HG02981 (cell line): ENCODE results near the gene OTOF.
A peak's percentile ranks its signal among the peaks of the same experiment; 100 is the strongest.

Experiments used
- ATAC-seq: cut with Tn5 transposase; IDR thresholded peaks from one replicate; pipeline ENCODE4 v1.9.1; 2021; ENCODE audit warnings: mild to moderate bottlenecking, moderate library complexity; ENCODE audit not compliant: unreplicated experiment

The OTOF gene

DNA sequence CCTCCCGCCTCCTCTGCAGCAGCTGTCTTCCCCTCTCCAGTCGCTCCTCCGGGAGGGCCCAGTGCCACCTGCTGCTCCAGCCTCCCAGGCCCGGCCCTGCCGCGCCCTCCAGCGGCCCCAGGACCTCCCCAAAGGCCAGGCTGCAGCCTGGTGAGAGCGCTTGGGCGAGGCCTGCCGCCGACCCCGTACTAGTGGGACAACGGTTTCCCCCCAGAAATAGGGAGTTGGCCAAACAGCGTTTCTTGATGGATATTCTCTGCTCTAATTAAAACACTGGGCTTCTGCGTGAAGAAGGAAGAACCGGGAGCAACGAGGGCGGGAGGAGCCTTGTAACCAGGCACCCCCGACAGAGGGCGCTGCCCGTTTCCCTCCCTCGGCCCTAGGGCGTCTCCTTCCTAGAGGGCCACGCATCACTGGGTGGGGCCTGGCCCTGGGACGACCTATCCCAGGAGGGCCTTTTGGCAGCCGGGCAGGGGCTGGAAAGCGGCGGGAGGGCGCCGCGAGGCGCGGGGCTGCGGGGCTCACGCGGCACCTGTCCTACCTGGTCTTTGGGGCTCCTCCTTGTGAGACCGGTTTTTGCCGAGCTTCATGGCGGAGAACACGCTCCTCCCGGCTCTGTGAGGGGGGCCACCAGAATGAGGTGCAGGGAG lies 25.4 kb upstream of the OTOF start:
- ATAC-seq, result peak; percentile 63

DNA sequence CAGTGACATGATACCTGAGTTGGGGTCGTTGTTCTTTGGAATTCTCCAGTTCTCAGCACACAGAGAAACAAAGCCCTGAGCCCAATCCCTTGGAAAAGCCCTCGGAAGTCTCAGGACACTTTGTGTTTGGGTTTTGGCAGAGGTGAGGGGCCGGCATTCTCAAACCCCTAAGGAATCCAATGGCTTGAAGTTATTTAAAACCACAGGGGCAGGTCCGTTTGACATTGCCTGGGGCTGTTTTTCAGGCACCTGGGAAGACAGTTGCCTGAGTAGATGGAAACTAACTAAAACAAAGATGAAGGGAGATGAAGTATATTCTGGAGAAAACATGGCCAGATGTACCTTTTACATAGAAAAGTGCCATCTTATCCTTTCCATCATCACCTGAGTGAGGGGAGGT lies 22.5 kb upstream of the OTOF start:
- no peak for ATAC-seq

DNA sequence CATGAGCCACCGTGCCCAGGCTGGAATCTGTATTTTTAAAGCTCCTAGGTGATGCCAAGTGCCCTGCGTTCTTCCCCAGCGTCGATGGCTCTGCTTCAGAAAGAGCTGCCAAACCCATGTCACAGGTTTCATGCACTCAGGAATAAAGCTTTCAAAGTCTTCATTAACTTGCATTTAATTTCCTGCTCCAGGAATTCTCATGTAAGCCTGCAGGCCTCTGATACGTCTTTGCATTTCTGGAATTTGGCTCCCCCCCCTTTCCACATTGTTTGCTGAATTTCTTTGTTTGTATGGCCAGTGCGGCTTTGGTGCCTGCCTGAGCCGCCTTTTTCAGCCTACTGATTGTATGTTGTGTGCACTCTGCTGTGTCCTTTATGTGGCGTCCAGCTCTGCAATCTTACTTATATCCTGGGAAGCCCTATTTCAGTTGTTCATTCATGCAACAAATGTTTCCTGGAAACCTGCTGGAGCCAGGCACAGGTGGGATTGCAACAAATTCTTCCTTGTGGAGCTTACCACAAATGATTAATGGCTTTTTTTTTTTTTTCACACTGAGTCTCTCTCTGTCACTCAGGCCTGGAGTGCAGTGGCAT lies 17.9 kb upstream of the OTOF start:
- no peak for ATAC-seq

DNA sequence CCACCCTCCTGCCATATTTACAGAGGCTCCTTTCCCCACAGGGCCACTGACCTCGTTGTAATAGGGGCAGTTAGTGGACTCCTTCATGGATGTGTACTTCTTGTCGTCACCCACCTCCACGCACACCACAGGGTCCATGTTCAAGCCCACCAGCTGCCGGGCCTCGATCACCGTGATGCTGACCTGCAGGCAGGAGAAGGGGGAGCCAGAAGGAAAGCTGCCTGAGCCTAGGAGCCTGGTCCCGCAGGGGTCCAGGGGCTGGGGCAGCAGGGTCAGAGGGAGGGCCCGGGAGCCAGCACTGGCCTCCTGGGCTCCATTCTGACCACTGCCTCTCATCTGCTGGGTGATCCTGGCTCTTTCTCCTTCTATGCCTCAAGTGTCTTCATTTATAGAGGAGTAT lies 17.0 kb upstream of the OTOF start:
- no peak for ATAC-seq

DNA sequence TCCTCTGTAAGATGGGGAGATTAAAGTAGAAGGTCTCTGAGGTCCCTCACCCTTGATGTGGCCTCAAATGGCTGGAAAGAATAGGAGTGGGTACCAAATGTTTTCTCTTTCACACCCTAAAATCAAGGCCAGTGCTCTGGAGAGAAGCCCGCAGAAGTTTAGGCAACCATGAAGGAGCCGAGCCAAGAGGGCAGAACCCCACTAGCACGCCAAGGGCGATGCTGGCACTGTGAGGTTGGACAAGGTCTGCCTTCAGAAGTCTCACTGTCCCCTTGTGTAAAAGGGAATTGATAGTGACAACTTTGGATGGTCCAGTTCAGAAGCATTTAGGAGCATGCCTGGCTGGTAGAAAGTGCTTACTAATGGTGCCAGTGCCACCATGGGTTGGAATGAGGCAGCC lies 16.3 kb upstream of the OTOF start:
- ATAC-seq, result no peak

DNA sequence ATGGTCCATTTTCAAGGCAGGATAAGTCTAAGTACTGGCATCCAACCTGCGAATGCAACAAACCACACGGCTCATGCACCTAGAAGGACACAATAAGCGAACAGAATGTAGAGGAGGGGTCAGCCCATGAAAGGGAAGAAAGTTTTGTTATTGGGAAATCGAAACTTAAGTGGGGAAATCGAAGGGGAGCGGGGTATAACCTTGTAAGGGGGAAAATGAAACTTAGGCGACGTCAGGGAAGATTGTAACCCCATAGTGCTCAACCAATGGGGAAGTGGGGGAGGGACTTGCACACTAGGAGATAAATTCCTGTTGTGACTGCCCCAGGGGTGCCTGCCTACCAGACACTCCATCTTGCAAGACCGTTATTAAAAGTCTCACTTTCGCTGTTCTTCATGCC lies 15.6 kb upstream of the OTOF start:
- ATAC-seq, result no peak

DNA sequence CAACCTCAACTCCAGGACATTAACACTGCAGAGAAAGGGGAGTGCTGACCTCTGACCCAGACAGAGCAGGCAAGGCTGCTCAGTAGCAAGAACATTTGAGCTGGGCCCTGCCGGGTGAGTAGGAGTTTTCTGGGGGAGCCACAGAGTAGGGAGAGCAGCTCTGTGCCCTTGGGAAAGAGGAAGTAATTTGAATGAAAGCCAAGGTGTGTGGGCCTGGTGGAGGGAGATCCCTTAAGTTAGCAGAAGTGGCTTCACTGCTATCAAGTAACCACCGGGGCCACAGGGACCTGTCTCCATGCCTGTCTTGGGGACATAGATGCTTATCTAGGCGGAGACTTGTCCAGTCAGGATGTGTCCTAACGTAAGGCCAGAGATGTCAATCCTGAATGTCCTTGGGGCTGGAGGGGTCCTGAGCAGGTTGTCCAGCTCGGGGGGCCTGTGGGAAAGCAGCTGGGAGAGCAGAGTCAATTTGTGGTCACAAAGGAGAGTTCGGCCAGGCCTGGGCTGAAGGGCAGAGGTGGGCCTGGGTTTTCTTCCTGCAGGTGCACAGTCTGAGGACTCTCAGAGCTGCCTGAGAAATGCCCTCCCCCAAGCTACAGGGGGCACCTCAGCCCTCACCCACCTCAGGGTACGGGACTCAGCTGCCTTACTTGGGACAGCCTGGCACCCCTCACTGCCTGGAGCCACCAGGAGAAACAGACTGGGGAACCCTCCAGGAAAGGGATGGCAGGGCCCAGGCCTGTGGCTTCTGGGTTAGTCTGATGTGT lies 15.0 kb upstream of the OTOF start:
- ATAC-seq, result no peak

DNA sequence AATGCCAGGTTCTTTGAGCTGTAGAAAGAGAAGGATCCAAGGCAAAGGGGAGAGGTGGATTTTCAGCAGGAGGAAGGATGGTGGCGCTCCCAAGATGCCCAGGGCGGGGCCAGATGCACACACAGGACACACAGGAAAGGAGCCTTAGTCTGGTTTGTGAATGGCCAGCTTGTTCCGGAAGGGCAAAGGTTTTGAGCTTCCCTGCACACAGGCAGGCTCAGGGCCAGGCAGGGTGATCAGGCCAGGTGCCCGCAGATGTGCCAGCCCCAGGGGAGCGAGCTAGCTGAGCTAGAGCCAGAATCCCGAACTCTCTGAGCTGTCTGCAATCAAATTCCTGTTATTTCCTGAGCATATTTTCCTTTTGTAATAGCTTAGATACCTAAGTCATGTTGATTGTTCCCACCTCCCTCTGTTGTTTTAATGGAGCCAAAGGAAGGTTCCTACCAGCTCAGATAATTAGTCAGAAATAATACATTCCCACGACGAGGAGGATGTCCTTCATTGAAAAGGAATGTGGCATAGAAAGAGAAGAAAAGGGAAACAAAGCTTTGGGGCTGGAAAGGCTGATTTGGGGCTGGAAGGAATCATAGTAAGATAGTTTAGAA lies 13.7 kb upstream of the OTOF start:
- ATAC-seq, result no peak

DNA sequence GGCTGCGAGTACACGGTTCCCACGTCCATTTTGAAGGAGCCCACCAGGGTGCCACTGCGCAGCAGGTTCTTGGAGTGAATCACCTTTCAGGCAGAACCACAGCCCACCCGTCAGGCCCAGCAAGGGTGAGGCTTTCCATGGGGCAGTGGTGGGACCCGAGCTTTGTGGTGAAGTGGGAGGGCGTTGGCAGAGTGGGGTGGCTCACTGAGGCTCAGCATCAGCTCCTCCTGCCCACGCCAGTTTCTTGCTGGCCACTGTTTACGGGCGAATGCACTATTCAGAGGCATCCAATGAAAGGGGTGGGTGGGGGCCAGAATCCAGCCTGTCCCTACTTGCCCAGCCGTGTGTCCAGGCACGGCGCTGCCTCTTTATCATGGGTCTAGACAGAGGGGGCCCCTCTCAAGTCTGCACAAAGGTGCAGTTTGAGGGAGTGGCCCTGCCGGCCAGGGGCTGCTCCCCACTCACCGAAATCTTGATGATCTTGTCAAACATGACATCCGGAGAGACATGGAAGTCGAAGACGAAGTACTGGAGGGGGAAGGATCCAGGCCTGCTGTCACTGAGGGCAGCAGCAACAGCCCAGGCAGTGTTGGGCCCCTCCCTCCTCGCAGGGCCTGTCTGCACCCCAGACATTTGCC lies 11.4 kb upstream of the OTOF start:
- no peak for ATAC-seq

DNA sequence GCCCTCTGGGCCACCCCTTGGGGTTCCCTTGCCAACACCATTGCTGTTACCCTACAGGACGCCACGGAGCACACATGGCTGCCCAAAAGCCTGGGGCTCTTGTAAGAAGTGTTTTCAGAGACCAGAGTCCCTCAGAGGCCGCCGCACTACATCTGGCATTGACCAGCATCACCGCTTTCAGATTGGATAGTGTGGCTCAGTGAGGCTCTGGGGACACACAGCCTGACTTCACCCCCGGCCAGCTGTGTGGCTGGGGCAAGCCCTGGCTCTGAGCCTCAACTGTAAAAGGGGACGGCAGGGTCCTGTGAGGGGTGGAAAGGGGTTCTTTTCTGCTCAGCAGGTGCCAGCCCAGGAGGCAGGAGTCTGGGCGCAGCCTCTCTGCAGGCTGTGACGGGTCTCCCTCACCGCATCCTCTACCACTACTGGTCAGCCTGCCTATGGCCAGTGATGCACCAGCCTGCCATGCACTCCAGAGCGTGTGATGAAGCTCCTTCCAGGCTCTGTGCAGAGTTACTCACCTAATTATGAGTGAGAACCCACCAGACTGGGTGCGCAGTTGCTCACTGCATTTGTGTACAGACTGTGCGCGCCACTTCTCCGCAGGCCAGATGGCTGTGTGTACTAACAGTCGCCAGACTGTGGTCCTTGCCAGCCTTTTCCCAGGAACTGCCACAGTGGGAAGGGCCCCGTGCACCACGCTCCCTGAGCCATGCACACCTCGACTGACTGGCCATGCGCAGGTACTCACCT lies 10.7 kb upstream of the OTOF start:
- no peak for ATAC-seq

DNA sequence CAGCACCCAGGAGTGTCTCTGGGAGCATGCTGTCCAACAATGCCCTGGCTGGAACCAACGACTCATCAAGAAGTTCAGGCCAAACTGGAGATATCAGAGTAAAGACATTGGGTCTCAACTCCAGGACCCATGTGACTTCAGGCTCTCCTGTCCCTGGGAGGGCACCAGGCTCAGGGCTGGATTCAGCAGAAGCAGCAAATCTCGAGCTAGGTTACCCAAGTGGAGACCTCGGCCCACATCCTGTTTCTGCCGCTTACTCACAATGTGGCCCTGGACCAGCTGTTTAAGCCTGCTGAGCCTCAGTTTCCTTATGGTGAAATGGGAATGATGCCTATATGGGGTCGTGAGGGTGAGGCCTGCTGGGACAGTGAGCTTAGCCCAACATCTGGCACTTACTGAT lies 9.3 kb upstream of the OTOF start:
- no peak for ATAC-seq

DNA sequence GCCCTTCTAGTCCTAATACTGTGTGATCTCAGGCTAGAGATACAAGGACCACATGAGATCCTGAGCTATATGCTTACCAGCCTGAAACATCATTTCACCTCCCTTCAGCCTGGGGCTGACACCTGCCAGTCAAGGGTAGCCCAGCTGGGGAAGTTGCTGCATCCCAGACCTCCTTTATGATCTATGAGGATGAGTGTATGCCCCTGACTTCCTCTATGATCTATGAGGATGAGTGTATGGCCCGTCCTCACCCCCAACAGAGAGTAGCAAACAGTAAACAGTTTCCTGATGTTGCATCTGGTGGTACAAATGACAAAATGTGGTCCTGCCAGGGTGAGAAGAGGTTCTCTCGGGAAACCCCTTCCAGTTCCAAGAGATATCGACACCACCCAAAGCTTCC lies 8.9 kb upstream of the OTOF start:
- no peak for ATAC-seq

DNA sequence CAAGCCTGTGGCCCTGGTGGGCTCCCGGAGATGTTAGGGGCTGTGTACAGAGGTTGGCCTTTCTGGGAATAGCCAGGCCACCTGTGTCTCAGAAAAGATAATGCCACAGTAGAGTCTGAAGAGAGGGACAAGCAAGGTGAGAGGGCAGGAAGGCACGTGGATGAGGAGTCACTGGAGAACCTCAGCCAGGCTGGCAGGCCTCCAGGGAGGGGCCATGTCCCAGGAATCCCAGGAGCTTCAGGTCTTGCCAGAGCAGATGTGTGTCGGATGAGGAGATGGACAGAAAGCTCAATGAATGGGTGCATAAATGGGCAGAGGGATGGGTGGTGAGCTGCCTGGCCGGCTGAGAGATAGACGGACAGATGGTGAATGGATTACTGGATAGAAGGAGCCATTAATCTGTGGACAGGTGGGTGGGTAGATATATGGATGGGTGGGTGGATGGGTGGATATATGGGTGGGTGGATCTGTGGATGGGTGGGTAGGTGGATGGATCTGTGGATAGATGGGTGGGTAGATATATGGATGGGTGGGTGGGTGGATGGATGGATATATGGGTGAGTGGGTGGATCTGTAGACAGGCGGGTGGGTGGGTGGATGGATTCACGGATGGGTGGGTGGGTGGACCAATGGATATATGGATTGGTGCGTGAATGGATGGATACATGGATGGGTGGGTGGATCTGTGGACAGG lies 7.9 kb upstream of the OTOF start:
- no peak for ATAC-seq

DNA sequence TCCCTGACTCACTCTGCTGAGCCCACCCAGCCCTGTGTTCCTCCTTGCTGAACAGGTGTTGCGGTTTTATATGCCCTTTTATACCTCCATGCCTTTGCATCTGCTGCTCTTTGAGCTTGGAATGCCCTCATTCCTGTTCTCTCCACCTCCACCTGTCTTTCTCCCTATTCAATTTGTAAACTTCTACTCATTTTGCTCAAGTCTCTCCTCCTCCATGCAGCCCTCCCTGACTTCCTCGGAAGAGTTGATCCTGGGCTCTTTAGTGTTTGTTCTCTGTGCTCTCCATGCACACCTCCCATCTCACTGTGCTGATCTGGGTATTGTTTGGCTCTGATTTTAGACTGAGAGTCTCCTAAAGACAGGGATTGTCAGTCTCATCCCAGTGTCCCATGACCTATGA lies 7.2 kb upstream of the OTOF start:
- no peak for ATAC-seq

DNA sequence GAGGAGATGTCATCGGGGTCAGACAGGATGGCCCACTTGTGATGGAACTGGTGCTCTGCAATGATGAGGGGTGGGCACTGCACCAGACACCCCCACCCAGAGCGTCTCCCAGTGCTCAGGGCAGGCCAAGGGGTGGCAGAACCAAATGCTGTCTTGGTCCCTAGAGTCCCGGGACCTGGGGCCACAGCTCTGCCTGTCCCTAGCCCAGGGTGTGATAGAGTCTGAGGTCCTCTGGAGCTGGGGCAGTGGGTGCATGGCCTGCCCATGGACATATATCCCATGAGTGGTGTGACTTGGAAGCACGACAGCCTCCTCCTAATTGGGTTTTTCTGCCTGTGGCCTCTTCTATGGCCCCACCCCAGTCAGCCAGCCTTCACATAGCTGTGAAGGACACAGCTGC lies 6.7 kb upstream of the OTOF start:
- ATAC-seq, result no peak

DNA sequence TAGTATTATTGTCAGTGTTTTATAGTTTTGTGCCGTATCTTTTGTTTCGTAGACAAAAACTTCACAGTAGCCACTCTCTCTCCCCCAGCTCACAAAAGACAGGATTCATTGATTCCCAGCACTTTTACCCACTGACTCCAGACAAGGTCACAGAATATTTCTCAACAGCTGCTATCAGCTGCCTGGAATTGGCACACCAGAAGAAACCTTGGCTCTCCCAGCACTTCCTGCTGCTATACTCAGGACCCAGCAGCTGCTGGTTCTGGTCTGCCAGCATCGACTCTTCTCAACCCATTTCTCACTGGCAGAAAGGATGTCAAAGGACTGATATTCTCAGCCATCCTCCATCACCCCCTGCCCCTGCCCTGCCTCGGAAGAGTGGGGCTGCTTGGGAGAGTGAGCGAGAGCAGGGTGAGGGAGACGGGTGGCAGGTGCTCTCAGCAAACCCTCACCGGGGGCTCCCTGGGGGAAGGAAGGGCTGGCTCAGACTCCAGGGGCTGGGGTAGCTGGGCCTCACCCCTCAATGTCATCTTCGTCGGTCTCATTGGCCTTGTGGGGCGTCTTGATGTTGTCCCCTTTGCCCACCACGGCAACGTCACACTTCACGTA lies 6.1 kb upstream of the OTOF start:
- ATAC-seq, result no peak

DNA sequence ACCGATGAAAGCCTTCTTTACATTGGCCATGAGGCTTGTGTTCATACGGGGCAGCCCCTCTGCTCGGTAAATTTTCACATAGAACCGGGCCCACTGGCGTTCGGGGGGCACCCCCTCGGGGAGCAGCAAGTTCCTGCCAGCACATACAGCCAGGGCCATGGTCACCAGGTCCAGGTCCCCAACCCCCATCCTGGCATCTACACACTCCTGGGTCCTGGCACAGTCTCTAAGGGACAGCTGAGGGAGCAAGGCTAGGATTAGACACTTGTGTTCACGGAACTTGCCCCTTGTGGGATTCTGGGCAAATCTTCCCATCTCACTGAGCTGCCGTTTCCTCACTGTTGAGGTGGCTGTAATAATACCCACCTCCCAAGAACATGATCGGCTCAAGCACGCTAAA lies 5.6 kb upstream of the OTOF start:
- no peak for ATAC-seq

DNA sequence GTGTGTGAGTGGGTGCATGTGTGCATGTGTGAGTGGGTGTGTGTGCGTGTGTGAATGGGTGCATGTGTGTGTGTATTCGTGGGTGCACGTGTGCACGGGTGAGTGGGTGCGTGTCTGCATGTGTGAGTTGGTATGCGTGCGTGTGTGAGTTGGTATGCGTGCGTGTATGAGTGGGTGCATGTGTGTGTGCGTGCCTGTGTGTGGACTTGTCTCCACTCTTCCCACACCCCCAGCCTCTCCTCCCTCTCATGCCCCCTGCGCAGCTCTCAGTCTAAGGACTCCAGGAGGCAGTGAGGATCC lies 5.1 kb upstream of the OTOF start:
- ATAC-seq, result no peak

DNA sequence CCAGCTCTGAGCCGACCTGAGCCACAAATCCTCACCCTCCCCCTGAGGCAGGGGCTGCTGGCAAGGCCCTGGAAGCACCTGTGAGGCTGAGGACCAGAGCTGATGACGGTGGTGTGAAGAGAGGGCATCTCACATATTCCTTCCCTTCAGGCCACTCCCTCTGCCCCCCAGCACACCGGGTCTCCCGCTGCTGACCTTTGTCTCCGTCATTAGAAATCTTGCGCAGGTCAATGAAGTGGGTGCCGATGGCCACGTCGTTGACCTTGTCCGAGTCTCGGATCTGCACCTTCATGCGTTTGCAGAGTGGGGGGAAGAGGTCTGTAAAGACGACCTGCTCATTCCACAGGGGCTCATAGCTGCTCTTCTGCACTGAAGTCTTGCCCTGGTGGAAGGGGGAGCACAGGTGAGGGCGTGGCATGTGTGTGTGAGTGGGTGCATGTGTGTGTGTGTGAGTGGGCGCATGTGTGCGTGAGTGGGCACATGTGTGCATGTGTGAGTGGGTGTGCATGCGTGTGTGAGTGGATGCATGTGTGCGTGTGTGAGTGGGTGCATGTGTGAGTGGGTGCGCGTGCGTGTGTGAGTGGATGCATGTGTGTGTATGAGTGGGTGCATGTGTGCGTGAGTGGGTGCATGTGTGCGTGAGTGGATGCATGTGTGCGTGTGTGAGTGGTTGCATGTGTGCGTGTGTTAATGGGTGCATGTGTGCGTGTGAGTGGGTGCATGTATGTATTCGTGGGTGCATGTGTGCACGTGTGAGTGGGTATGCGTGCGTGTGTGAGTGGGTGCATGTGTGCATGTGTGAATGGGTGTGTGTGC lies 4.5 kb upstream of the OTOF start:
- no peak for ATAC-seq
